Body of pancreas (tissue), 4 donors: Measurements from ENCODE around the gene BCL3. TPM values are rescaled to one million over a fixed set of nuclear protein-coding genes. Genes with fewer than 3 reads are reported as not detected.

Experiments
- ATAC-seq: fragments of 150-250 bp; one replicate; pipeline ENCODE4 v1.9.1; 2016
- DNase-seq, 4 donors: peaks; one replicate each; pipeline ENCODE4 v3.0.0-alpha.2; 2019
- H3K27ac ChIP-seq, 4 donors: fragments of 200-600 bp; sonication (generic); 1 replicate in 3 of 4; 2 replicates in 1 of 4; pipeline versions ENCODE4 v1.5.1 to v1.6.1; 2016 to 2019; ENCODE audit warnings: mild to moderate bottlenecking in 1 of 4, mixed read lengths in 1 of 4, moderate library complexity in 1 of 4
- H3K27me3 ChIP-seq, 2 donors: fragments of 200-600 bp; sonication (generic); one replicate each; pipeline ENCODE4 v1.6.0; 2016; ENCODE audit warnings: mild to moderate bottlenecking in 1 of 2
- H3K36me3 ChIP-seq, 2 donors: fragments of 200-600 bp; sonication (generic); replicated peaks in 1 of 2; 2 replicates each; pipeline ENCODE4 v1.5.1; 2016; ENCODE audit warnings: low read depth in 2 of 2; ENCODE audit not compliant: insufficient read depth in 1 of 2
- H3K4me1 ChIP-seq: fragments of 200-600 bp; sonication (generic); one replicate; pipeline ENCODE4 v1.6.0; 2016
- H3K4me3 ChIP-seq, 2 donors: fragments of 200-600 bp; sonication (generic); 1 replicate in 1 of 2; 2 replicates in 1 of 2; pipeline ENCODE4 v1.5.1; 2016 to 2019
- H3K9me3 ChIP-seq, 3 donors: fragments of 200-600 bp; sonication (generic); 1 replicate in 2 of 3; 2 replicates in 1 of 3; pipeline ENCODE4 v1.5.1; 2016
- CTCF ChIP-seq, 7 experiments: fragments of 450-650 bp in 4 of 7; fragments of 200-600 bp in 3 of 7; sonication (generic) in 3 of 7; IDR thresholded peaks; one replicate each; pipeline ENCODE4 v1.5.1; 2016 to 2019; ENCODE audit warnings: antibody characterized with exemption in 7 of 7
- POLR2A ChIP-seq, 3 donors: fragments of 450-650 bp; IDR thresholded peaks; one replicate each; pipeline ENCODE4 v1.6.1; 2016; ENCODE audit warnings: antibody characterized with exemption in 3 of 3, mild to moderate bottlenecking in 2 of 3
- WGBS, 2 donors: methylation state at CpG; one replicate each; pipeline ENCODE4 v1.1.5; 2017; 5-methylcytosine and 5-hydroxymethylcytosine counted together
- intact Hi-C: fragments of 100-400 bp; cut with DNase I; formaldehyde crosslinking; loops from one replicate; pipeline ENCODE4 v1.15.1; 2023
- total RNA-seq, 2 donors: library from RNA; depleted of rRNA; stranded (reverse); fragments of >200 nt; gene quantifications; one replicate each; pipeline ENCODE4 v1.1.0, GENCODE V29; 2016

The BCL3 gene
- total RNA-seq, 2 donors from 2014 or later: 26.2 to 72.5 TPM

DNA sequence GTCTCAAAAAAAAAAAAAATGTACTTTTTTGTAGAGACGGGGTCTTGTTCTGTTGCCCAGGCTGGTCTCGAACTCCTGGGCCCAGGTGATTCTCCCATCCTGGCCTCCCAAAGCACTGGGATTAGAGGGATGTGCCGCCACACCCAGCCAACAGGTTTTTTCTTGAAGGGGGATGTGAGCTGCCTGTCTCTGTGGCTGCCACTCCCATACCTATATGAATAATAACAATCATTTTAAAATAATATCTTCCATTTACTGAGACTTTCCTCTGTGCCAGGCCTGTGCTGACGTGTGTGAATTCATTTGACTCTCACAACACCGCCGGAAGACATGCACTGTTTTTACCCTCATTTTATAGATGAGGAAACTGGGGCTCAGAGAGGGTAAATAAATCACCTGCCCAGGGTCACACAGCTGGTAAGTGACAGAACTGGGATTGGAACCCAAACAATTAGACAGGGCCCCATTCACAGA lies 7.2 kb upstream of the BCL3 start:
- intact Hi-C loops: no loop called here
- TF ChIP-seq POLR2A (IDR thresholded peaks at IDR 0.05) (no peak), CTCF (IDR thresholded peaks at IDR 0.05) (no peak)

GRCh38 chr19:44741841-44742329 lies 6.6 kb upstream of the BCL3 start:
- Histone ChIP-seq H3K4me3 (no peak overlapping the region), H3K4me1 (peaks cover 79% of the 10 kb centered on the region), H3K9me3 (no peaks in the 10 kb centered on the region), H3K27me3 (no peaks in the 10 kb centered on the region), H3K36me3 (no peaks in the 10 kb centered on the region), H3K27ac (peak overlapping the region; percentile 84 to 98 (median 94))
- peak; percentile 92 for ATAC-seq
- TF ChIP-seq CTCF (IDR thresholded peaks at IDR 0.05) (peak in 1 of 7 experiments; percentile 10), POLR2A (IDR thresholded peaks at IDR 0.05) (peak in 2 of 3 donors; percentile 62 to 64)
- peak; percentile 98 to 100 (median 100) for DNase-seq
- WGBS, 2 donors: 0 to 1% methylated on average over 10 to 13 of the region's 13 CpGs
- intact Hi-C loops: no loop called here

More for the DNA sequence above, 7.2 kb upstream of the BCL3 start:
- Histone ChIP-seq H3K27me3 (no peaks in the 10 kb centered on the region), H3K36me3 (no peaks in the 10 kb centered on the region), H3K9me3 (no peaks in the 10 kb centered on the region), H3K4me3 (no peak overlapping the region), H3K27ac (peak overlapping the region; percentile 84 to 98 (median 94)), H3K4me1 (peaks cover 79% of the 10 kb centered on the region)
- 39 to 41% methylated on average over 6 of the region's 6 CpGs for WGBS, 2 donors
- DNase-seq (peak; percentile 42 to 61 (median 47)), ATAC-seq (peak; percentile 7)

GRCh38 chr19:44742330-44743061 lies 6.0 kb upstream of the BCL3 start:
- ATAC-seq (no peak), DNase-seq (peak in 2 of 4 donors; percentile 36 to 46)
- Histone ChIP-seq H3K9me3 (no peaks in the 10 kb centered on the region), H3K4me3 (no peak overlapping the region), H3K27me3 (no peaks in the 10 kb centered on the region), H3K36me3 (no peaks in the 10 kb centered on the region), H3K27ac (peak overlapping the region; percentile 84 to 98 (median 94)), H3K4me1 (peaks cover 80% of the 10 kb centered on the region)
- WGBS, 2 donors: 47 to 53% methylated on average over 19 to 20 of the region's 20 CpGs
- intact Hi-C loops: no loop called here
- TF ChIP-seq POLR2A (IDR thresholded peaks at IDR 0.05): peak in 1 of 3 donors; percentile 21
- no peak for TF ChIP-seq CTCF (IDR thresholded peaks at IDR 0.05)

- peaks cover 77% of the 10 kb centered on the region for H3K4me1 ChIP-seq
- no peak overlapping the region for H3K4me3 ChIP-seq
- ATAC-seq (no peak), DNase-seq (no peak)
- no peak for TF ChIP-seq CTCF (IDR thresholded peaks at IDR 0.05)
- no peak for TF ChIP-seq POLR2A (IDR thresholded peaks at IDR 0.05)
- 64 to 69% methylated on average over 3 of the region's 3 CpGs for WGBS, 2 donors
- intact Hi-C loops: no loop called here
- no peaks in the 10 kb centered on the region for H3K9me3 ChIP-seq
- peak overlapping the region; percentile 7 to 98 (median 94) for H3K27ac ChIP-seq
- no peaks in the 10 kb centered on the region for H3K27me3 ChIP-seq
- no peaks in the 10 kb centered on the region for H3K36me3 ChIP-seq
Measured at GRCh38 chr19:44744871-44745332, 3.6 kb upstream of the BCL3 start.
